CD4-positive, alpha-beta memory T cell (primary cell): ENCODE measurements around the gene TLX1. TPM values are rescaled to one million over a fixed set of nuclear protein-coding genes. Genes with fewer than 3 reads are reported as not detected.

ENCODE experiments used
- CTCF ChIA-PET: fragments of 350-600 bp; sonication (Branson Sonifier 250); formaldehyde crosslinking; loops from one replicate; lab custom pipeline; 2021; ENCODE audit warnings: inconsistent platforms; ENCODE audit not compliant: partially characterized antibody; lab: Charles Lee
- POLR2A ChIA-PET: fragments of 350-600 bp; sonication (Branson Sonifier 250); formaldehyde crosslinking; loops from one replicate; lab custom pipeline; 2021; ENCODE audit not compliant: partially characterized antibody; lab: Charles Lee
- DNase-seq, 5 donors: peaks; one replicate each; pipeline versions ENCODE4 v3.0.0 to v3.0.0-alpha.2; 2020 to 2022; ENCODE audit warnings: mixed read lengths in 1 of 5
- H3K27ac ChIP-seq: one replicate; pipeline ENCODE4 v1.7.0; 2013; ENCODE audit warnings: low read depth, low read length
- H3K27me3 ChIP-seq: 2 replicates; pipeline ENCODE4 v1.7.0; 2013; ENCODE audit warnings: mild to moderate bottlenecking, low read length, moderate library complexity; ENCODE audit not compliant: insufficient read depth
- H3K36me3 ChIP-seq: 2 replicates; pipeline ENCODE4 v1.7.0; 2013; ENCODE audit warnings: mild to moderate bottlenecking, low read length, moderate library complexity; ENCODE audit not compliant: insufficient read depth
- H3K4me1 ChIP-seq: 2 replicates; pipeline ENCODE4 v1.7.0; 2013; ENCODE audit warnings: mild to moderate bottlenecking, low read length, moderate library complexity; ENCODE audit not compliant: insufficient read depth
- H3K4me3 ChIP-seq, 2 donors: one replicate each; pipeline ENCODE4 v1.7.0; 2013; ENCODE audit warnings: low read length in 2 of 2, mild to moderate bottlenecking in 1 of 2
- H3K9me3 ChIP-seq, 2 donors: one replicate each; pipeline ENCODE4 v1.7.0; 2013; ENCODE audit warnings: low read length in 2 of 2, control low read depth in 1 of 2; ENCODE audit not compliant: control insufficient read depth in 1 of 2
- H3K27ac Mint-ChIP-seq, 7 donors: one replicate each; pipeline ENCODE4 v1.8.0; 2020 to 2021; ENCODE audit warnings: mixed read lengths in 7 of 7, mild to moderate bottlenecking in 6 of 7, inconsistent platforms in 3 of 7, moderate library complexity in 3 of 7
- H3K27me3 Mint-ChIP-seq, 2 donors: one replicate each; pipeline ENCODE4 v1.8.0; 2020 to 2021; ENCODE audit warnings: mixed read lengths in 2 of 2
- H3K36me3 Mint-ChIP-seq, 2 donors: one replicate each; pipeline ENCODE4 v1.8.0; 2020 to 2021; ENCODE audit warnings: mixed read lengths in 2 of 2, inconsistent platforms in 1 of 2, mild to moderate bottlenecking in 1 of 2
- H3K4me1 Mint-ChIP-seq, 4 donors: one replicate each; pipeline ENCODE4 v1.8.0; 2020 to 2021; ENCODE audit warnings: mixed read lengths in 4 of 4, mild to moderate bottlenecking in 1 of 4
- H3K4me3 Mint-ChIP-seq, 8 donors: one replicate each; pipeline ENCODE4 v1.8.0; 2020 to 2021; ENCODE audit warnings: mixed read lengths in 8 of 8, mild to moderate bottlenecking in 7 of 8, moderate library complexity in 6 of 8, inconsistent platforms in 3 of 8
- H3K9me3 Mint-ChIP-seq, 8 donors: one replicate each; pipeline ENCODE4 v1.8.0; 2020 to 2021; ENCODE audit warnings: mixed read lengths in 8 of 8, mild to moderate bottlenecking in 5 of 8, inconsistent platforms in 3 of 8, moderate library complexity in 1 of 8
- intact Hi-C: fragments of 100-400 bp; cut with micrococcal nuclease; formaldehyde crosslinking; loops from one replicate; pipeline ENCODE4 v1.15.1; 2023
- polyA plus RNA-seq, 2 donors: library from polyadenylated mRNA; unstranded; fragments of 300-500 nt; fragmentation: Illumina TruSeq; gene quantifications; one replicate each; pipeline ENCODE4 v1.2.3, GENCODE V29; 2021
- total RNA-seq, 2 experiments: library from RNA; stranded (reverse); gene quantifications; one replicate each; pipeline ENCODE4 v1.2.3, GENCODE V29; 2021

The TLX1 gene
- total and polyA plus RNA-seq, 4 experiments from 2014 or later: not detected

- CTCF ChIA-PET: interaction anchor here (1.8 to 8.5 kb wide), 3 partner anchors 15 to 90 kb away, joined by 4 to 463 read pairs (median 55); no protein-coding TSS in a partner anchor
- peaks cover 72% of the 10 kb centered on the region for H3K27me3 ChIP-seq
- POLR2A ChIA-PET: no interaction called here
- H3K4me1 Mint-ChIP-seq: peaks cover 12 to 55% (median 30%) of the 10 kb centered on the region in 4 donors
- H3K9me3 Mint-ChIP-seq: no peaks in the 10 kb centered on the region
- no peak overlapping the region for H3K27ac ChIP-seq
- no peak for DNase-seq
- intact Hi-C loops: loop anchor here (2.0 kb wide), 1 partner anchor 19 kb away; no protein-coding TSS in a partner anchor
- peaks cover 38% of the 10 kb centered on the region for H3K4me1 ChIP-seq
- peak overlapping the region in 4 of 8 donors; percentile 40 to 50 (median 45) for H3K4me3 Mint-ChIP-seq
- H3K4me3 ChIP-seq: no peak overlapping the region
- no peaks in the 10 kb centered on the region for H3K36me3 ChIP-seq
- H3K9me3 ChIP-seq: no peaks in the 10 kb centered on the region
- H3K36me3 Mint-ChIP-seq: no peaks in the 10 kb centered on the region
- H3K27ac Mint-ChIP-seq: peak overlapping the region in 1 of 7 donors; percentile 30
- H3K27me3 Mint-ChIP-seq: peaks cover 64 to 73% of the 10 kb centered on the region in 2 donors
Measured at GRCh38 chr10:101139421-101139911, 8.4 kb downstream of the TLX1 start.

DNA sequence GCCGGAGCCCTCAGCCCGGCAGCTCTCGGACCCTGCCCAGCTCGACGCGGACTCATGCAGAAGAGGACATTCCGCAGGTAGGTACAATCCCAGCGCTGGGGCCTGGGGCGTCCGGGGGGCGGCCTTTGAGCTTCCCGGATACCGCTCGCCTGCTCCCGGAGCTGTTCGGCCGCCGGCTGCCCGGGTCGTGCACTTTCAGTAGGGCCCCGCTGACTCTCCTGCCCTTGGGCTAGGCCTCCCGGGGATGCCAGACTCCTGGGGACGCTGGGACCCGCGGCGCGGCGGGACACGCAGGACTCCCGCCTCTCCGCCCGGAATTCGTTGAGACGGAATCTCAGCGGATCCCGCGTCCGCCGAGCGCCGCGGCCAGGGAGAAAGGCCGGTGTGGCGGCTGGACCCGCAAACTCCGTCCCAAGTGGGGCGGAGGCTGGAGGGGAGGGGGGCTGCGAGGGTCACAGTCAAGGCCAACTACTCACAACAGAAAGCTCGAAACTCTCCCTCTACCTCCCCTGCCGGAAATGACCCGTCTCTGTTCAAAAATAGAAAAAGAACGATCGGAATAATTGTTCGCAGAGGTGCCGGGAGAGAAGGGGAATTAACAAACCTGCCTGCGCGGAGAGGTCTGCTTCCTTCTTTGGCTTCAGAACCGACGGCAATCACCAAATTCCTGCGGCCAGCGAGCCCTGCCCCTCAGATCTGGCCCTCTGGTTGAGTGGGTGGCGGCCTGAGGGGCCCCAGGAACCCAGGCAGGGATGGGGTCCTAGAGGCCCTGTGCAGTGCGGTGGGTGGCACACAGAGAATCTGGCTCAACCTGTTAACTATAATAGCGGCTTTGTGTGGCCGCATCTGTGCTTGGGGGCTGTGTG is 9.2 kb downstream of the TLX1 start:
- Histone ChIP-seq H3K36me3 (no peaks in the 10 kb centered on the region), H3K27ac (no peak overlapping the region), H3K4me3 (no peak overlapping the region), H3K27me3 (peaks cover 73% of the 10 kb centered on the region), H3K4me1 (peaks cover 29% of the 10 kb centered on the region), H3K9me3 (no peaks in the 10 kb centered on the region)
- ChIA-PET POLR2A (interaction anchor here (0.8 to 2.8 kb wide), 3 partner anchors 17 to 109 kb away, joined by 3 to 8 read pairs (median 7); partner anchors contain the start of genes PDZD7 and SFXN3), CTCF (interaction anchor here (0.7 to 8.5 kb wide), 10 partner anchors 11 to 99 kb away, joined by 3 to 463 read pairs (median 10); no protein-coding TSS in a partner anchor)
- intact Hi-C loops: loop anchor here (5.0 kb wide), 1 partner anchor 98 kb away; no protein-coding TSS in a partner anchor
- no peak for DNase-seq
- Mint-ChIP-seq H3K9me3 (no peaks in the 10 kb centered on the region), H3K4me3 (peak overlapping the region in 7 of 8 donors; percentile 25 to 64 (median 56)), H3K36me3 (no peaks in the 10 kb centered on the region), H3K27me3 (peaks cover 66 to 77% of the 10 kb centered on the region in 2 donors), H3K27ac (no peak overlapping the region), H3K4me1 (peaks cover 12 to 47% (median 24%) of the 10 kb centered on the region in 4 donors)

GRCh38 chr10:101140950-101141615 is 10.0 kb downstream of the TLX1 start:
- DNase-seq: no peak
- intact Hi-C loops: loop anchor here (5.0 kb wide), 1 partner anchor 99 kb away; no protein-coding TSS in a partner anchor
- H3K36me3 ChIP-seq: no peaks in the 10 kb centered on the region
- peaks cover 66 to 78% of the 10 kb centered on the region in 2 donors for H3K27me3 Mint-ChIP-seq
- H3K4me1 Mint-ChIP-seq: peaks cover 8 to 39% (median 21%) of the 10 kb centered on the region in 4 donors
- ChIA-PET CTCF (interaction anchor here (0.7 to 8.5 kb wide), 26 partner anchors 9 to 578 kb away, joined by 3 to 463 read pairs (median 8); partner anchors contain the start of gene TLX1), POLR2A (interaction anchor here (0.6 to 2.8 kb wide), 6 partner anchors 17 to 110 kb away, joined by 3 to 12 read pairs (median 6); partner anchors contain the start of genes PDZD7 and SFXN3)
- no peak overlapping the region for H3K4me3 ChIP-seq
- no peaks in the 10 kb centered on the region for H3K9me3 ChIP-seq
- H3K27ac Mint-ChIP-seq: no peak overlapping the region
- H3K27ac ChIP-seq: no peak overlapping the region
- peaks cover 76% of the 10 kb centered on the region for H3K27me3 ChIP-seq
- H3K36me3 Mint-ChIP-seq: no peaks in the 10 kb centered on the region
- peaks cover 26% of the 10 kb centered on the region for H3K4me1 ChIP-seq
- peak overlapping the region in 4 of 8 donors; percentile 17 to 64 (median 58) for H3K4me3 Mint-ChIP-seq
- H3K9me3 Mint-ChIP-seq: no peaks in the 10 kb centered on the region

GRCh38 chr10:101141616-101142532 is 10.8 kb downstream of the TLX1 start:
- no peak overlapping the region for H3K27ac ChIP-seq
- ChIA-PET CTCF (interaction anchor here (0.7 to 8.5 kb wide), 36 partner anchors 10 to 579 kb away, joined by 3 to 463 read pairs (median 5); partner anchors contain the start of genes PDZD7, SFXN3 and TLX1), POLR2A (interaction anchor here (0.6 to 2.8 kb wide), 5 partner anchors 18 to 110 kb away, joined by 4 to 12 read pairs (median 7); partner anchors contain the start of genes PDZD7 and SFXN3)
- DNase-seq: peak; percentile 71 to 75 (median 72)
- Mint-ChIP-seq H3K4me3 (peak overlapping the region in 3 of 8 donors; percentile 47 to 68 (median 48)), H3K27me3 (peaks cover 64 to 82% of the 10 kb centered on the region in 2 donors), H3K4me1 (peaks cover 8 to 39% (median 22%) of the 10 kb centered on the region in 4 donors), H3K36me3 (no peaks in the 10 kb centered on the region), H3K9me3 (no peaks in the 10 kb centered on the region), H3K27ac (no peak overlapping the region)
- H3K4me3 ChIP-seq: no peak overlapping the region
- no peaks in the 10 kb centered on the region for H3K9me3 ChIP-seq
- no peaks in the 10 kb centered on the region for H3K36me3 ChIP-seq
- intact Hi-C loops: loop anchor here (1.0 to 5.0 kb wide), 3 partner anchors 47 to 100 kb away; no protein-coding TSS in a partner anchor
- peaks cover 31% of the 10 kb centered on the region for H3K4me1 ChIP-seq
- peaks cover 79% of the 10 kb centered on the region for H3K27me3 ChIP-seq

DNA sequence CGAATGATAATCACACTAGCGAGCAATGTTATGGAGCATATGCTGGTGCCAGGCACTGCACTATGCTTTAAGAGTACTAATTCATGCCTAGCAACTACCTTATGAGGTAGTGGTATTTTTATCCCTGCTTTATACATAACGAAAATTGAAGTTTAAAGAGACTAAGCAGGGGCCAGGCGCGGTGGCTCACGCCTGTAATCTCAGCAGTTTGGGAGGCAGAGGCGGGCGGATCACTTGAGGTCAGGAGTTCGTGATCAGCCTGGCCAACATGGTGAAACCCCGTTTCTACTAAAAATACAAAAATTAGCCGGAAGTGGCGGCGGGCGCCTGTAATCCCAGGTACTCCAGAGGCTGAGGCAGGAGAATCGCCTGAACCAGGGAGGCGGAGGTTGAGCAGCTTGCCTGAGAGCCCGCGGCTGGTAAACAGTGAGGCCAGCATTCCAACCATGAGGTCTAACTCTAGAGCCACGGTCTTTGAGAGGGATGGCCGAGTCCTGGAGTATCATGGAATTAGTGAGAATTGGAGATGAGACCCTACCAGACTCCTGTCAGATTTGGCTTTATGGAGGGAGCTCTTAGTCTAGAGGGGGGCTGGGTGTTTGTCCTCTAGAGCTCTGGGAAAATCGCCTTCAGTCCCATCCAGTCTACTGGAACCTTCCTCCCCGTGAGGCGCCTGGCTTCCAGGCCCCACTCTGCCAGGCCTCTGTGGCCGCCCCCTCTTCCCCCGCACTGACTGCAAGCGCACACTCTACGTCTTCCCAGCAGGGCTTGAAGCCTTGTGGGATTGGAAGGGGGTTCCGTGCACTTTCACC is 11.6 kb downstream of the TLX1 start:
- no peaks in the 10 kb centered on the region for H3K36me3 ChIP-seq
- DNase-seq: no peak
- Mint-ChIP-seq H3K4me3 (peak overlapping the region in 3 of 8 donors; percentile 47 to 68 (median 48)), H3K36me3 (no peaks in the 10 kb centered on the region), H3K4me1 (peaks cover 8 to 33% (median 22%) of the 10 kb centered on the region in 4 donors), H3K27me3 (peaks cover 66 to 82% of the 10 kb centered on the region in 2 donors), H3K9me3 (no peaks in the 10 kb centered on the region), H3K27ac (no peak overlapping the region)
- ChIA-PET POLR2A (interaction anchor here (1.4 to 2.8 kb wide), 4 partner anchors 19 to 111 kb away, joined by 4 to 12 read pairs (median 8); partner anchors contain the start of genes PDZD7 and SFXN3), CTCF (interaction anchor here (0.7 to 8.5 kb wide), 31 partner anchors 9 to 162 kb away, joined by 3 to 463 read pairs (median 6); partner anchors contain the start of genes PDZD7, SFXN3 and TLX1)
- H3K27ac ChIP-seq: no peak overlapping the region
- peaks cover 32% of the 10 kb centered on the region for H3K4me1 ChIP-seq
- H3K27me3 ChIP-seq: peaks cover 79% of the 10 kb centered on the region
- no peak overlapping the region for H3K4me3 ChIP-seq
- intact Hi-C loops: loop anchor here (1.0 to 5.0 kb wide), 3 partner anchors 47 to 100 kb away; no protein-coding TSS in a partner anchor
- no peaks in the 10 kb centered on the region for H3K9me3 ChIP-seq
